HG02642 (cell line): ENCODE results near the gene WHAMM.

ENCODE experiments used
- ATAC-seq: cut with Tn5 transposase; IDR thresholded peaks from one replicate; pipeline ENCODE4 v1.9.1; 2021; ENCODE audit warnings: mild to moderate bottlenecking; ENCODE audit not compliant: unreplicated experiment, poor library complexity

Gene WHAMM

DNA sequence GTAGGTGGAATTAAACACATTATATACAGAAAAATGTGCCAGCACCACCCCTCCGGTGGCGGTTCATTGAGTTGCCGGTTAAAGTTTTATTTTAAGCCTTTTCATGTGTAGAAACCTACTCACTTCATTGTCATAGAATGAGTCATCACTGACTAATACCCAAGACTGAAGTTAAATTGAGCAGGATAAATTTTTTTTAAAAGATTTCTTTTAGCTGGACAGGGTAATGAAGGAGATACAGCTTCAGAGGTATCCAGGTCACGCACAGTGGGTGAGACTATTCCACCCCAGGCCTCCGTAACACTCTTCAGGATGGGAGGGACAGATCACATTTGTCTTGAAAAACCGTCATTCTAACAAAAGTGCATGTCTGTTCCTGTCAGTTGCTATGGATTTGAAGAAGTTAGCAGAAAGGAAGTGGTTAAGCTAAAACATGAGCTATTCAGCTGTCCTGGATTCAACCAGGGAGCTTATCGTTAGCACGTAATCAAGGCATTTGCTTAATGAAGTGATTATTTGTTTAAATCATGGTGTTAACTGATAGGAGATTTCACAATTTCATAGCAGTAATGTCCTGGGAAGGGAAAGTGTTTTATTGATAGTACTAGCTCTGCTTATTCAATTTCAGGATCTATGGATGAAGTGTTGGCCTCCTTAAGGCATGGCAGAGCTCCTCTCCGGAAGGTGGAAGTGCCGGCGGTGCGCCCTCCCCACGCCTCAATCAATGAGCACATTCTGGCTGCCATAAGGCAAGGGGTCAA lies 23.4 kb downstream of the WHAMM start:
- peak; percentile 78 for ATAC-seq

DNA sequence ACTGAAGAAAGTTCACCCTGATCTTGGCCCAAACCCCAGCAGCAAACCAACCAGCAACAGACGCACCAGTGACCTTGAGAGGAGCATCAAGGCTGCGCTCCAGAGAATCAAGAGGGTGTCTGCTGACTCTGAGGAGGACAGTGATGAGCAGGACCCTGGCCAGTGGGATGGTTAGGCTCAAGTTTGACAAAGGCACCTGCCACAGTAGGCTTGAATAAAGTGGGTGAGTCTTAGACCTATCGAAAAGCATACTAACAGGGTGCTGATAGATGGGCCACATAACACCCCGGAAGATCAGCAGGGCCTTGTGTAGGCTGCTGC lies 23.9 kb downstream of the WHAMM start:
- ATAC-seq: no peak

DNA sequence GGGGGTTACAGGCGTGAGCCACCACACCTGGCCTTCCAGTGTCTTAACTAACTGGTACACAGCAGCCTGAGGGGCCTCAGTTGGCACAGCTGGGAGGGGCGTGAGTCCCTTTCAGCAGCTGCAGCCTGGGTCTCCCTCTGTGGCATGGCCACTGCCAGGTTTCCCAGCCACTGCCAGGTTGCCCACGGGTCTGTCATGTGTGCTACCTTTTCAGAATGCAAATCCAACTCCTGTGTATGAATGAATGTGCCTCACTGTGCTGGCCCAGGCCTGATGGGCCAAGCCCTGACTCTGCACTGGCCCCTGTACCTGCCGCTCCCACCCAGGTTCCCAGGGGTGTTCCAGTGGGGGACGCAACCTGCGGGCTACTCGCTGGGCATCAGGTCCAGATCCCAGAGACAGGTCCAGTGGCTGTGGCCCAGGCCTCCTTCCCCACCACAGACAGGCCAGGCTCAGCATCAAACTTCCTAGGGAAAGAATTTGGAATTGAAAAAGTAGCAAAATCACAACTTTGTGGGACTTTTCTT lies 26.0 kb downstream of the WHAMM start:
- no peak for ATAC-seq

DNA sequence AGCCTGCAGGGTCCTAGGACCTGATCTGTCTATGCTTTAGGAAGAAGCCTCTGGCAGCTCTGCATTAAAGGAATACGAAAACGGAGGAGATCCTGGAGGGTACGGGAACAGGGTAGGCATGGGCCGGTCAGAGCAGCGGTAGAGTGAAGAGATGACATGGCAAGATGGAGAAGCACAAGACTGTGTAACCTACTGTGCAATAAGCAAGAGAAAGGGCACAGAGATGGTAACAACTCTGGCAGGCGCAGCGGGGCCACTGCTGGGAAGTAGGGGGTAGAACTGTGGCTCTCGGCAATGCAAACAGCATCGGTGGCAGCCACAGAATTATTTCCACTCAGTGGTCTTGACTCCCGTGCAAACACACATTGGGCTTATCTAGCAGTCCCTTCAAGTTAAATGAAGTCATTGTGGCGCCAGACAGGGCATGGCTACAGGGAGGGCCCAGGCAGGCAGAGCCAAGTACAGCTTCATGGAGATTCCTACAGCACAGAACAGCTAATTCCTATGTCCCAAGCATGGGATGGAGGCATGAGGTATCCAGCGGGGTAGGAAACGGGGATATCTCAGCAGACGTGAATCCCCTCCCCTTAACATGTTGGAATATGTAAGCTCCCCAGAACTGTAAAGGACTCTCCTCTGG lies 28.8 kb downstream of the WHAMM start:
- no peak for ATAC-seq

DNA sequence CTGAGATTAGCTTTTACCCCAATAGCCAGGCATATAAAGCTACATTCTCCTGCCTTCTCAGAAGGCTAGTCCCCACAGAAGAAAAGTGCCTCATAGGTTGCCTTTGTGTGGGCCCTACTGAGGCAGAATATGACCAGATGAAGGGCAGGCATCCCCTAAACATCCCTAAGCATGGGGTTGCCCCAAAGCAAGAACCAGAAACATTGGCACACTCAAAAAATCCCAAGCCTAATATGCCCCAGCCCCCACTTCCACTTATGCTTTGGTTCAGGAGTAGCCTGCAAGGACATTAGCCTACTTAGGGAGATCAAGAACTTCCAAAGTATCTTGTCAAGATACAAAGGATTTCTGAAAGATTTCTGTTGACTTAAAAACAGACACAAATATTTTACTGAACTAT lies 29.7 kb downstream of the WHAMM start:
- no peak for ATAC-seq

DNA sequence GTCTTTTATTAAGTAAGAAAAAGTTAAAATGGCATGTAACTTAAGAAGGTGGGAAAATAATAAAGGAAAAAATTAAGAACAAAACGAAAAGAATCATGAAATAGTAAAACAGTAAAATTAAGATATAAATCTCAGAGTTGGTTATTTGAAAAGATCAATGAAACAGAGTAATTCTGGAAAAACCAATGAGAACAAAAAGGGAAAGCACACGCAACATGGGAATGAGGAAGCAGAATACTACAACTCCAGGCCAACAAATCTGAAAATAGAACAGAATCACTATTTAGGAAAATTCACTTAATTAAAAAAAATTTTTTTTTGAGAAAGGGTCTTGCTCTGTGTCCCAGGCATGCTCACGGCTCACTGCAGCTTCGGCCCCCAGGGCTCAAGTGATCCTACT lies 30.7 kb downstream of the WHAMM start:
- ATAC-seq: no peak

DNA sequence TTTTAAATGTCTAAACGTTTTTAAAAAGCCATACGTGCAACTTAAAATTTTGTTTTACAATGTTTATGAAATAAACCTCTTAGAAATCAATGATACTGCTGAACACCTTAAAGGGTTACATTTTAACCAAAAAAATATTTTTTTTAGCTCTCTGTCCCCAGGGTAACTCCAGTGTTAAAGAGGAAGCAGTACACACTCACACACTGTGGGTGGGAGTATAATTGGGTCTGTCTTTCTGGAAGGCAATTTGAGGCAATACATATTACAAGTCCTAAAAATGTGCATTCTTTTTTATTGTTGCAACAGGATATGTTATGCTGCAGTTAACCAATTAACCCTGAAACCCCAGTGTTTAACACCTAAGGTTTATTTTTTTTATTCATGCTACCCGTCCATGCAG lies 34.1 kb downstream of the WHAMM start:
- no peak for ATAC-seq

DNA sequence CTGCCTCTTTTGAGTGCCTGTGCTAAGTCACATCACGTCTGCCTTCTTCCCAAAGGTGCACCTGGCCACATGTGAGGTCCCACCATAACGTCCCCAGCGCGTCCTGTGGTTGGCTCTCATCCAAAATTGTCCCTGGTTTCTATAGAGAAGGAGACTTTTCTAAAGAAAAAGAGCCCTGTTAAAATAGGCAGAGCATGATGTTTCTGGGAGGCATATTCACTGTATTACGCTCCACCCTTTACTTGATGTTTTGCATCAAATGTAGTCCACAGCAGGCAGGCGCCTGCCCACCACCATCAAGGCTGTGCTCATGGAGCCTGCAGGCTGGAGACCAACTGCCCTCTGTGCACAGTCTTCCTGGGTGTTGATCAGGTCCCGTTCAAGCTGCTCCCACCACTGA lies 36.3 kb downstream of the WHAMM start:
- ATAC-seq: no peak

DNA sequence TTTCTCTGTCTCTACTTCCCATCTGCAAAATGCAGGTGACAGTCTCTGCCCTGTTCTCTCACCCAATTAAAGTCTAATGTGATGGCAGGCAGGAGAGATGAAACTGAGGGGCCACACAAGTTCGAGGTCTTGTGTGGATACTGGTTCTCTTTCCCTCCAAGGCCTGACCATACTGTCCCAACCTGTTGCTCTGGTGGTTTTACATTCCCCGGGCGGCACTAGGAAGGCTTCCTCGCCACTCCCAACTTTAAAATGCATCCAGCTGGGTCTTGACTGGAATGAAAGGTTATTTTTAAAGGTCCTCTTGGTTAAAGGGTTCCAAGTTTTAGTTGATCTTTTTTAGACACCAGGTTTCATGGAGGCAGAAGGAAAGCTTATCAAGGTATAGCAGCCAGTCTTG lies 37.2 kb downstream of the WHAMM start:
- no peak for ATAC-seq

DNA sequence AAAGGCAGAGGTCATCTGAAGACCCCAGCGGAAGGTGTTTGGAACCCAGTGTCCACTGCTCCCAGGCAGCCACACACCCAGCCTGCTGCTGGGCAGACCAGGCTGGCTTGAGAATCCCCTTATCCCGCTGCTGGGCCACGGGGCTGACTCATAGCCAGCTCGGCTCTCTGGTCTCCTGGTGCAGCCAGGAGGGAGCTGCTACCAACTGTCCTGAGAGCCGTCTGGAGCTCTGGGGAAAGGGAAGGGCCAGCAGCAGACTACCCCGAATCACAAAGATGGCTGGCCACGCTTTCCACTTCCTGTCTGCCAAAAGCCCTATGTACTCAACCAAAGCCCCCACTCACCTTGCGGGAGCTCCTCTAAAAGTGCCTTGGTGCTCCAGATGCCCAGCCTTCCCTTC lies 38.3 kb downstream of the WHAMM start:
- no peak for ATAC-seq

DNA sequence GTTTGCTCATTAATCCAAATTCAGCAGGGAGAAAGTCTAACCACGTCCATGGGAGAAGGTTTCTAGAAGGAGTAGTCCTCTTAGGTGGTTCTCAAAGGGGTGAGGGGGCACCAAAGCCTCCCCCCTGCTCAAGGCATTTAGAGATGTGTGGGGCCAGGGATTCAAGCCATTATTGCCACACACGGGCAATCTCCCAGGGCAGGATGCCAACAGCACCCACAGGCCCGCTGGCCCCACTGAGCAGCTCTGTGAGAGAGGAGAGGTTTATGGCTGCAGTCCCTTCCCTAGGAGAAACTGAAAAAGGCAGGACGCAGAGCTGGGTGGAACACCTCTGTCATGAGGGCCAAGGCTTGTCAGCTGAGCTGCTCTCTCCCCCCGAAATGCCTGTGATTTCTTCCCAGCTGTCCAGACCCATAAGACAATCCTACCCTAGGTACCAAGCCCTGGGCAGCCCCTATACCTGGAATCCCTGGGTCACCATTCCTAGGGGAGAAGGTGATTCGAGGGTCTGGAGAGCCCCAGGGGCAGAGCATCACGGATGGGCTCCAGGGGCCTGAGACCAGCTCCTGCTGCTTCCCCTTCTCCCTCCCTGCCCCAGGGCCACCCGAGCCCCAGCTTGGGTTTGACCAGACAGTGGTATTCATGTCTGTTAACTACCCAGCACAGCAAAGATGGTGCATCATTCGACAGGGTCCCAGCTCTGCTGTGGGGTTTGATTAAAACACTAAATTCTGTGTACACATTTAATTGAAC lies 39.0 kb downstream of the WHAMM start:
- ATAC-seq: no peak

DNA sequence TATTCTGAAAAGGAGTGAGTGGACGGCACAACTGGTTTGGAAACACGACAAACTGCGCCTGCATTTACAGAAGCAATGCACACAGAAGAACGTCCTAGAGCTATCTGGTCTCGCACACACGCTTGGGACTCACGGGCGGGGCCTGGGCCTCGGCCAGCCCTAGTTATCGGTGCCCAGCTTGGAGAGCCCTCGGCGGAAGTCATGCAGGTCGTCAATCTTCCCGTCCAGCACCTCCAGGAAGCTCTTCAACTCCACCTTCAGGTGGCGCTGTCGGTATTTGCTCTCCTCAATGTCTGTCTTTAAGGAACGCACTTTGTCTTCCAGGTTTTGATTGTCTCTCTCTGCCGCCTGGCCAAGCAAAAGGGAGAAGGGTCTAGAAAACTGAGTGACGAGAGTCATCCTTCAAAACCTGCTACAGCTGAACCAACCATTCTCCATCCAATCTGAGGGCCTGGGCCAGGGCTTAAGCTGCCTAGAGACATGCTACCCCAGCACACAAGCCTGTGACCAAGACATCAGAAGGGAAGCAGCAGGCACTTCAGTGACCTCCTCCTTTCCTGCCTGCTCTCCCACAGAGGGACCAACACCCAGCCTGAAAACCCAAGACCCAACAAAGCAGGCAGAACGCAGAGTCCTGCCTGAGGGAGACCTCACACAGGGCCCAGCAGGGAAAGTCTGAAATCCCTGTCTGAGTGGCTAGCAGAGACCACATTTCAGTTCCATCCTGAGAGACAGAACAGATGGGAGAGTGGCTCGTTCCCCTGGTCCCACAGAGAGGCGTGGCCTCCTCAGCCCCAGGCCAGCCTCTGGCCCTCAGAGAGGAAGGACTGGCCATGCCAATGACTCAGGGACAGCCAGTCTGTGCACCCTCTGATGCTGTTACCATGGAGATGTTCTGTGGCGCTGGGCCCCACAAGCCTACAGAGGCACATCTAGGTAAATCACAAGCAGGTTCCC lies 40.4 kb downstream of the WHAMM start:
- ATAC-seq: peak; percentile 47

DNA sequence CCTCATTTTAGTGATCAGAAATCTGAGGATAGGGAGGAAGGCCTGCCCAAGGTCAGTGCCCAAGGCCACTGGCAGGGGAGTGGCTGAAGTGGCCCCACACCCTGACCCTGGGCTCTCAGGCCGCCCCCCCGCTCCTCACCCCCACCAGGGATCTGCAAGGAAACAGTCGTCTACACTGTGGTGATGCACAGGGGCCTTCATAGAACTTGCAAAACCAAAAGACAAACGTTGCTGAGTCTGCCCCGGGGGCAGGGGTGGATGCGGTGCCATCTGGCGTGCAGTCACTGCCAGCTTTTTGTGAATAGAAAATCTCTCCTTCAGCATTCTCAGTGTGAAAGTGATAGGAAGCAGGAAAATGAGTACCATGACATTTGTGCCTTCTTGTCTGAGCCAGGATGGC lies 41.3 kb downstream of the WHAMM start:
- no peak for ATAC-seq

DNA sequence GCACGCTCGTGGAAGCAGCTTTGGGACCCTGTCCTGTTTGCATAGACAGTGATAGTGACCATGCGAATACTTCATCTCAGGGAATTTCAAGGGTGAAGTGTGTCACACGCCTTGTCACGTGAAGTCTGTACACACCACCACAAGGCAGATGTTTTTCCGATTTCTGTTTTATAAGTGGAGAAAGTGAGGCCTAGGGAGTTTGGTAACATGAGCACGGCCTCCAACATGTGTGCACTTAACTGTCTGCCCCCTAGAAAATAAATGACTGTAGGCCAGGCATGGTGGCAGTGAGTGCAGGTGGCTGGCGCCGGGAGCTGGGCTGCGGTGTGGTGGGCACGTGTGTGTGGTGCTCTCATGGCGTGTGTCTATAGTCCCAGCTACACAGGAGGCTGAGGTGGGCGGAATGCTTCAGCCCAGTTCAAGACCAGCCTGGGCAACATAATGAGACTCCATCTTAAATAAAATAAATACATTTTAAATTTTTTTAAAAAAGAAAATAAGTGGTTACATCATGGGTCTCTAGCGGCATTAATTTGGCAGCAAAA lies 42.0 kb downstream of the WHAMM start:
- no peak for ATAC-seq

DNA sequence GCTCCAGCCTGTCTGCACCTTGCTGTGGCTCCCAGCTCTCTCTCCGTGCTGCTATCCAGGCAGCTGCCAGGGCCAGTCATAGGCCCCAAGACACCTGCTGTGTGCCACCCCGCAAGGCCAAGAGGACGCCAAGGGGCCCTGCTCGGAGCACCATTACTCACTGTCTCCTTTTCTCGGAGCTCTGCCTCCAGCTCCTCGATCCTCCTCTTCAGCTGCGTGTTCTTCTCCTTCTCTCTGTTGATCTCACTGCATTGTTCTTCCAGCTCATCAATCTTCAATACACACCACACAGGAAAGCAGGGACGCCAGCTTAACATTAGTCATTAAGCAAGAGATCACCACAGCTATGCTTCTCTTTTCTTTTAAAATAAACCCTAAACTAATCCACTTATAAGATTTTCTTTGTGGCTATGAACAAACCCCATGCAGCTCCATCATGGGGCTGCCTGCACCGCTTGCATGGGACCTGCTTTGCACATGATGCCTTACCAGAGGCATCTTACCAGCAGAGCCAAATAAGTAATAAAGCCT lies 42.6 kb downstream of the WHAMM start:
- ATAC-seq: no peak

DNA sequence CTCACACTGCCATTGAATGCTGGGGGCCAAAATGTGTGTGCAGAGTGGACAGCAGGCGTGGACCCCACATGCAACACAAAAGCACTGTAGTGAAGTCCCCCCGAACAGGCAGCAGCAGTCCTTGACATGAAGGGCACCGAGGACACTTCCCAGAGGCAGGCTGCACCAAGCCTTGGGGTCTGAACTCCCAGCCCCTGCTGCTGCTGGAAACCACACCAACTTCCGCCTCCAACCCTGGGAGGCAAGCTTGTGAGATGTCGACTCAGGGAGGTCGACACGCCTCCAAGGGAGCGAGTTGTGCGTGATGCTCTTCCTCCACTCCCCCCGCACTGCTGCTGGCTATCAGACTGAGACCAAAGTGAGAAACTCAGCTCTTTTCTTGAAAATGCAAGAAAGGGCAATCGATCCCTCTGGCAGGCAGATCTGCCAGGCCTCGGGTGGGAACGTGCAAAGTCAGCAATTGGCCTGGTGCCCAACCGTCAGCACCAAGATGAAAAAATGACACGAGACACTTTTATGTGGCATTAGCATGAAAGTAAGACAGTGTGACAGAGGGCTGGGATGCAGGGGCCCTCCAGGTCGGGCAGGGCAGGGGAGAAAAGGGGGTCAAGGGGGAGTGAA lies 43.6 kb downstream of the WHAMM start:
- ATAC-seq: no peak

DNA sequence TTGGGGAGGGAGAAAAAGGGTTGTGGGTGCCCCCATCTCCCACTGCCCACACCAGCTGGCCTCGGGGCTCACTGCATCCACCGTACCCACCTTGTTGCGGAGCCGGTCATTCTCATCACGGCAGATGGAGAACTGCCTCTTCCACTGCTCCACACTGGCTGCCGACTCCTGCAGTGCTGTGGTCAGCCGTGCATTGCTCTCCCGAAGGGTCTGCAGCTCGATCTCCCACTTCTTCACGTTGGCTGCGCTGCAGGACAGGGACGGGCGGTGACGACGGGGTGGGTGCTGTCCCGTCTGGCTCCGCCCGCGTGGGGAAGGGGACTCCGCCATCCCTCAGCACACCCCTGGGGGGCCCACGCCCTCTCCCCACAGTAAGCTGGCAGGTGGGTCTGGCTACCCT lies 45.1 kb downstream of the WHAMM start:
- ATAC-seq: no peak

DNA sequence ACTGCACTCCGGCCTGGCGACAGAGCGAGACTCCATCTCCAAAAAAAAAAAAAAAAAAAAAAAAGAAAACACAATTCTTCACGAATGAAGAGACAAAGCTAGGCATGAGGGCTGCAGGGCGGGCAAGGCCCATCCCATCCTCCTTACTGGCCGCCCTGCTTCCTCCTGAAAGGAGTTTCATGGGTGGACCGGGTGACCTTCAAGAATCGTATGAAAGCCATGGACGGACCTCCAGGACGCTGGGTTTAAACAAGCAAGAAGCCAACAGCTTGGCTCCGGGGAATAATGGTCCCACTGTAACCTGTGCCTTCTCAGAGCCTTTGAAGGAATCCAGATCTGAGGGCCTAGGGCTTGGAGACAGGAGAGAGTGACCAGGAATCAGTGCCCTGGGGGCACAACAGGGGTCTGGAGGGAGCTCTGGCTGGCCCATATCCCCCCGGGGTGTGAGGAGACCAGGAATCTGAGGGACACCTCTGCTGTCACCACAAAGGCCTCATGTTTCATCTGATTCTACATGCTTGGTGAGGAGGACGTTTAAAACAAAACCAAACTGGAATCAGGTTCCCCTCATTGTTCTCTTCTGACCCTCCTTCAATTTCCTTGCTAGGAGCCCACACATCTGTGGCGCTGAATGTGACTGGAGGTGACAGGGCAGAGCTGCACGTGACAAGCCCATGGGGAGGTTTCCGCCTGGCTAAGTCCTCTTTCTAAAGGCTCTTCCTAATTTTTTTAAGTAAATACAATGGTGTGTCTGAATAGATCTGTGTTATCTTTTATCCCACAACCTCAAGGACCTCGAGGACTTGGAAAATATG lies 46.1 kb downstream of the WHAMM start:
- ATAC-seq: no peak
